Renal pelvis (tissue), 12 donors: ENCODE results near the gene CD200R1. TPM values are rescaled to one million over a fixed set of nuclear protein-coding genes. Genes with fewer than 3 reads are reported as not detected.

ENCODE experiments used
- DNase-seq: peaks from one replicate; pipeline ENCODE4 v3.0.0-alpha.2; 2013
- long read RNA-seq, 16 experiments: transcript quantifications; one replicate each; lab custom pipeline, GENCODE V29; 2026
- polyA plus RNA-seq, 3 donors: library from polyadenylated mRNA; unstranded; fragments of 120-200 nt; gene quantifications; one replicate each; pipeline ENCODE4 v1.2.1, GENCODE V29; 2013; ENCODE audit not compliant: insufficient read length in 3 of 3

CD200R1 gene, protein sequence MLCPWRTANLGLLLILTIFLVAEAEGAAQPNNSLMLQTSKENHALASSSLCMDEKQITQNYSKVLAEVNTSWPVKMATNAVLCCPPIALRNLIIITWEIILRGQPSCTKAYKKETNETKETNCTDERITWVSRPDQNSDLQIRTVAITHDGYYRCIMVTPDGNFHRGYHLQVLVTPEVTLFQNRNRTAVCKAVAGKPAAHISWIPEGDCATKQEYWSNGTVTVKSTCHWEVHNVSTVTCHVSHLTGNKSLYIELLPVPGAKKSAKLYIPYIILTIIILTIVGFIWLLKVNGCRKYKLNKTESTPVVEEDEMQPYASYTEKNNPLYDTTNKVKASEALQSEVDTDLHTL
- polyA plus RNA-seq = 1 to 10 TPM in 1 of 3 donors, under 1 TPM in 2; 0.64 to 1.4 (median 0.67) TPM
- long read RNA-seq, donor 1 = 0 reads
- long read RNA-seq, donor 2 = 0 reads
- long read RNA-seq, donor 3 = 0 reads
- long read RNA-seq, donor 4, partial matches to known transcripts = 0 of 1 reads
- long read RNA-seq, donor 4, other reads (novel, unspliced or antisense) = 0 of 1 reads
- long read RNA-seq, donor 5 = 0 reads
- long read RNA-seq, donor 6 = 0 reads
- long read RNA-seq, donor 7, partial matches to known transcripts = 0 of 2 reads
- long read RNA-seq, donor 7, other reads (novel, unspliced or antisense) = 0 of 2 reads
- long read RNA-seq, donor 8, partial matches to known transcripts = 0 of 1 reads
- long read RNA-seq, donor 8, other reads (novel, unspliced or antisense) = 0 of 1 reads
- long read RNA-seq, donor 9 = 0 reads
- long read RNA-seq, donor 10 = 0 reads
- long read RNA-seq, donor 11 = 0 reads
- long read RNA-seq, donor 12 = 0 reads
- long read RNA-seq, donor 13 = 0 reads
- long read RNA-seq, donor 14 = 0 reads
- long read RNA-seq, donor 15 = 0 reads
- long read RNA-seq, donor 16, partial matches to known transcripts = 0 of 1 reads
- long read RNA-seq, donor 16, other reads (novel, unspliced or antisense) = 0 of 1 reads

DNA sequence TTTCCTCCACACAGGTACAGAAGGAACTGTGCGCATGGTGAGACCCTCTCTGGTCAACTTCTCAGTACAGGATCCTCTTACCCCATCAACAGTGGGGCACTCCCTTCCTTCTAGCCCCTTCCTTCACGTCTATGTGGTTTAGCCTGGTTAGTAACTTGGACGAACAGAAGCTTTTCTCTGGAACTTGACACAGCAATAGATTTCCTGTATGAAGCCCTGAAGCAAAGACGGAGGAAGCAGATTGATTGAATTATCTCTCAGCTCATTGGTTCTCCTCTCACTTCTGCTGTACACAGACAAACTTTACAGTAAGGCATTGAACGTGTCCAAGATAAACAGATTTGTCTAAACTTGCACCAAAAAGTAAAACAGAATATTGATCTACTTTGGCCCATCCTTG, at the start of gene CD200R1:
Gene CD200R1 (minus strand): TSS at position 210 of the 400 bp plus-strand sequence. CDS start 246 bp downstream, outside the sequence.
- no peak for DNase-seq

GRCh38 chr3:113021471-113021870, 46.6 kb upstream of the CD200R1 start:
- no peak for DNase-seq

DNA sequence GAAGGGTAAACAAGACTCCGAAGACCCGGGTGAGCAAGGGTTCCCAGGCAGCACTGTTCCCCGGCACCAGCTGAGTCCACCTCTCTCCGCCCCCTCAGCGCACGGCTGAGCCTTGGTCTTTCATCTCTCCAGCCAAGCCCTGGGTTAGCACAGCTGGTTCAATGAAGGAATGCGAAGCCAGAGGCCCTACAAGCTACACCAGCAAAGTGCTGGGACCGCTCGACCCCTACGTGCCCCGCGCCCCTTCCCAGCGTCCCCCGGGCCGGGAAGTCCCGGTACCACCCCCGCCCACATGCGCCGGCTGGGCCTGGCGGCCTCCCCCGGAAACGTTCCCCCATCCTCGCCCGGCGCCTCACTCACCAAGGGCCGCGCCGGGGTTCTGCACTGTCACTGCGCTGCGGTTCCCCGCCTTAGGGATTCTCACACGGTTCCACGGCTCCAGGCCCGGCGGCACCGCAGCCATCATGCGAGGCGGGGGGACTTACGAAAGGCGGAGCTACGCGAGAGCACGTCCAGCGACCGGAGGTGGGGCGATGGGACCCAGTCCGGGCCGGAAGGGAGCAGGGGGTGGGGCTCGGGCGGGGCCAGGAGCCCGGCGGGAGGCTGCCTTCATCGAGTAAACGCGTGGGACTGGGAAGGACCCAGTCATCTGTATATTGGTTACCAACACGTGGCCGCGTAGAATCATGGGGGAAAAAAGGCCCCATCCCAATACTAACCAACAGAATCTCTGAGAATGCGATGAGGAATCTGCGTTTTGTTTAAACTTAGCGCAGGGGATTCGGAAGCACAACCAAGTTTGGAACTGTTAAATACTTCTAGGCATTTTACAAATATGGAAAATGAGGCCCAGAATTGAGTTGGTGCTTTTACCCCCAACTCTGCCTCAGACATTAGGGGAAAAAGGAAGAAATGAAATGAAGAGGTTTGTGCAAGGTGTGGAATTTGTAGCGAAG, 44.6 kb upstream of the CD200R1 start:
- DNase-seq = peak; percentile 93

GRCh38 chr3:113018536-113019181, 43.8 kb upstream of the CD200R1 start:
- DNase-seq = peak; percentile 19

DNA sequence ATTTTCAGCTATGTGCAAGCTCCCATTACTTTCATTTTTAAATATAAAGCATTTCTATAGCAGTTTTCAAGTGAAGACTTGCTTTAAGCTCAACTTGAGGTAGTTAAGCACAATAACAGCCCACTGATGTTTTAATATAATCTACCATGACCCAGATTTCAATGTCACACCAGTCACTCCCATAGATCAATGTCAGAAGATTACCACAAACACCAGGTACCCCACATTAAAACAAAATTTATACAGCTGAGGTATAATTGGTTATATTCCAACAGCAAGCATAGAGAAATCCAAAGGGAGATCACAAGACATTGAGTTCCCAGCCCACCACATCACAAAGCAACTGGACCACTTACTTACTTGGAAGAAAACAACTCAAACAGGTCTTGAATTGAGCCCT, 38.7 kb upstream of the CD200R1 start:
- DNase-seq = no peak

- no peak for DNase-seq
Measured at GRCh38 chr3:113008117-113008516, 33.2 kb upstream of the CD200R1 start.

- no peak for DNase-seq
Measured at GRCh38 chr3:113006359-113007056, 31.6 kb upstream of the CD200R1 start.

DNA sequence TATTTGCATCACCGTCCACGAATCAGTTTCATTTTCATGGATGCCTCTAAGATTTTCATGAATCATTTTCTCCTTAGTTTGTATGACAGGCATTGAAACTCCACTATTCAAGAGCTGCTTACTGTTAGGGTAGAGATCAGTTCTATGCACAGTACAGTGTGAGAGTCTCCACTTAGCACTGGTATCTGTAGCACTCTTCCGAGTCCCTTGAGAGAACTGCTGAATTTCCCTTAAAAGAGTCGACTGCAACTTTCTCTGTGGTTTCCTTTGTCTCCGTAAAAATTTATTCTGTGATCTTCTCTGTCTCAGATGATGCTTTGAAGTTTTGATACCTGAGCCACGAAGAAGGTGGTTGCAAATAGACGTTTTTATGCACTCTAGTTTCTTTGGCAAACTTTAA, 30.7 kb upstream of the CD200R1 start:
- no peak for DNase-seq

DNA sequence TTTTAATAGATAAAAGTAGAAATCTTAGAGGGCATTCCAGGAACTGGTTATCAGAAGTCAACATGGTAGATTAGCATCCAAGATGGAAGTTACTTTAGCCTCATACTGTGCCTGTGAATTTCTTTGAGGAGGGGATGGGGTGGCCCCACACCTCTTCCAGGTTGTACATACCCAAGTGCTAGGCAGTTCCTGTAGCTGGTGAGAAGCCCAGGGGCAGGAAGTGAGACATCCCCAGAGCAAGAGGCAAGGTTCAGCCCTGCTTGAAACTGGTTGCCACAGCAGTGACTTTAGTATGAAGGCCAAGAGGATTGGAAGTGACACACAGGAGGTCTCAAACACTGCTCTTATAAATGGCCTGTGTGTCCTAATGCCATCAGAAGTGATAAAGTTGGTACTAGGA, 27.8 kb upstream of the CD200R1 start:
- DNase-seq = no peak

DNA sequence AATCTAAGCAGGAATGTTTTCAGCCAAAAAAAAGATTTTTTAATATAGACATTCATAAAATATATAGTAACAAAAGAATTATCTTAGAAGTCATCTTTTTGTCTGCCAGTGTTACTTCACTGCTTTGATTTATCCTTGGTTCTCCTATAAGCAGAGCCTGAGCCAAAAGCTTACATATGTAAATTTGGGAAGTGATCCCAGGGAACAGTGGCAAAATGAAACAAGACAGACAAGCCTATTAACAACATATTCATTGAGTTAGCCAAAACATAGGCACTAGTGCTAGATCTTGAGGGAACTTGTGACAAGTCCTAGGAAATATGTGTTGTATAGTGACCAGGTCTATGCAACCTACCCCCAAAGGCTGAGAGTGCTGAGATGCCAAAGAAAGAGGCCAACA, 27.1 kb upstream of the CD200R1 start:
- DNase-seq = no peak

GRCh38 chr3:113000691-113001090, 25.8 kb upstream of the CD200R1 start:
- no peak for DNase-seq

GRCh38 chr3:112995800-112996199, 20.9 kb upstream of the CD200R1 start:
- no peak for DNase-seq

- DNase-seq = peak; percentile 92
Measured at GRCh38 chr3:112990672-112991602, 16.0 kb upstream of the CD200R1 start, which contains the start of gene GTPBP8. GTPBP8 (plus strand) TSS chr3:112990984; CDS start chr3:112991000, 16 bp downstream.

DNA sequence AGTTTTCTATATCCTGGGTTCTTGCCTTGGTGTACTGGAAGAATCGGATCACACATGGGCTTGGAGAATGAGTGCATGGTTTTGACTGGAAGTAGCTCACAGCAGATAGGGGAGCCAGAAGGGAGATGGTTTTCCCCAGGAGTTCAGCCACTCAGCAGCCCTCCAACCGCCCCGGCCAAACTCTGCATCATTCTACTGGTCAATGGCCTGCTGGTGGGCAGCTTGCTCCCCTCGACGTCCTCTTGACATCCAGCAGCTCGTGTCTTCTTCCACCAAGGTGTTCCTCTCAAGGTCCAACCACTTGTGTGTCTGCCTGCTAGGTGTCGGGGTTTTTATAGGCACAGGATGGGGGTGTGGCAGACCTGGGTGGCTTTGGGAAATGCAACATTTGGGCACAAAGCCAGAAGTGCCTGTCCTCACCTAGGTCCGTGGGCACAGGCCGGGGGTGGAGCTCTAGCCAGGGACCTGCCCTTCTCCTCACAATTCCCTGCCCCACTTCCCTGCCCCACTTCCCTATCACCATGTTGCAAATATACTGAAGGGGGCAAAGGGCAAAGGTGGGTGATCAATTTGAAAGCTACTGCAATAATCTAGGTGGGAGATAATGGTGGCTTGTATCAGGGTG, 12.9 kb upstream of the CD200R1 start:
- DNase-seq = no peak

DNA sequence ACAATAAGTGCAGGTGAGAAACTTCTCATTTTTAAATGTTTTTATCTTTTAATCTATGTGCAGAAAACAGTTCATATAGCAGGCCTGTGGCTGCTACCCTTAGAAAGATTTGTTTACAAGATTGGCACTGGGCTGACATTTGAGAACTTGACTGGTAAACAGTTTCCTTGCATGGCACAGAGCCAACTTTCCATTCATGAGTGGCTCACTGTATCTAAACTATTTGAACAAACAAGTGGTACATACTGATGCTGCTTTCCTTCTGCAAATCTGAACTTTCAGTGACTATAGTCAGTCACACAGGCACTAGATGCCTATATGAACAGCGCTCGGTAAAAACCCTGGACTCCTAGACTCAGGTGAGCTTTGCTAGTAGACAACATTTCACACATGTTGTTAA, 9.6 kb upstream of the CD200R1 start:
- DNase-seq = peak; percentile 27

DNA sequence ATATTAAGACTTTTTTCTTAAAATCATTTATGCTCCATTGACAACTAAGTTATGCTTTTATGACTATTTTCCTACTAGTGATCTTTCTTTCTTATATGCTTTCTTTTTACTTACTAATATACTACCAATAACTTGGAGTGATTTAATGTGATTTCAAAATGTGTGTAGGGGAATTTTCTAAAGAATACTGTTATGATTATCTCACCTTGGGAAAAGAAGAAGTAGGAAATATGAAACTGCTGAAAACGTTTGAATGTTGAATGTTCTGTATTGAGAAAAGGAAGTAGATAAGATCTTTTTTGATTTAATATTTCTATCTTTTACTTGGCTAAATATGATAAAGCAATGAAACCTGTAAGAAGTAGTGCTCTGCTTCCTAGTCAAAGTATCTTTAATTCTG, 7.8 kb upstream of the CD200R1 start:
- no peak for DNase-seq

DNA sequence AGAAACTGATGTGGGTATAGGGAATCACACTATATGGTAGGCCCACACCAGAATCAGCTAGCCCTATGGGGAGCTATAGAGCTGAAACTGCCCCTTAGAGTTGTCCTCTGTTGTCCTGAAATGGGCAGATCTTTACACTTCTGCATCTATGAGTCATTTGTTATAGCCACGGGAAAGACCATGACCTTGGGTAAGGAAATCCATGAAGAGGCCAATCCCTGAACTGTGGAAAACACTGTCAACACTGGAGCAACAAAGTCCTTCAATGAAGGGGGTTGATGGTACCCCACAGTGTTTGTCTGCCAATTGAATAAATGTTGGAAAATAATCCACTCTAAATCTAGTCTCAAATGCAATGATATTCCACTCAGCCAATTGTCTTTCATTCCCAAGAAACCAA, 5.2 kb upstream of the CD200R1 start:
- DNase-seq = no peak

- DNase-seq = peak; percentile 39
Measured at GRCh38 chr3:112979244-112979832, 4.4 kb upstream of the CD200R1 start.
